Measurements from ENCODE around the gene PDGFC. TPM values are rescaled to one million over a fixed set of nuclear protein-coding genes. Genes with fewer than 3 reads are reported as not detected.

PDGFC gene
- polyA plus RNA-seq, 3 donors: 65.7 to 84.9 (median 77.7) TPM

GRCh38 chr4:156738766-156739165, 232.8 kb downstream of the PDGFC start:
- no peak for DNase-seq (ENCODE audit: extremely low read depth in 1 of 11, low read depth in 9 of 11, low spot score in 4 of 11)

GRCh38 chr4:156734965-156735895, 236.4 kb downstream of the PDGFC start:
- no peak for DNase-seq (ENCODE audit: extremely low read depth in 1 of 11, low read depth in 9 of 11, low spot score in 4 of 11)

- DNase-seq (ENCODE audit: extremely low read depth in 1 of 11, low read depth in 9 of 11, low spot score in 4 of 11): no peak
Measured at GRCh38 chr4:156733582-156733981, 238.0 kb downstream of the PDGFC start.

DNA sequence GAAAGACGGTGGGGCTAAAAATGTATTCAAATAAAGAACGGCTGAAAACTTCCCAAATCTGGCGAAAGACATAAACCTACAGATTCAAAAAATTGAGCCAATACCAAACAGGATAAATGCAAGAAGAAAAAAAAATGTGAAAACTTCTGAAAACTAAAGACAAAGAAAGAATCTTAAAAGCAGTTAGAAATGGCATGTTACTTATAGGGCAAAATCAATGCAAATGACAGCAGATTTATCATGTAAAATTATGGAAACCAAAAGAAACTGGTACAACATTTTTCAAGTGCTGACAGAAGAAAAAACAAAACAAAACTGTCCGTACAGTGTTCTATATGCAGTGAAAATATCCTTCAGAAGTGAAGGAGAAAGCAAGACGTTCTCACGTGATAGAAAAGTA, 239.0 kb downstream of the PDGFC start:
- DNase-seq (ENCODE audit: extremely low read depth in 1 of 11, low read depth in 9 of 11, low spot score in 4 of 11): no peak

- DNase-seq (ENCODE audit: extremely low read depth in 1 of 11, low read depth in 9 of 11, low spot score in 4 of 11): no peak
Measured at GRCh38 chr4:156729416-156729815, 242.2 kb downstream of the PDGFC start.

DNA sequence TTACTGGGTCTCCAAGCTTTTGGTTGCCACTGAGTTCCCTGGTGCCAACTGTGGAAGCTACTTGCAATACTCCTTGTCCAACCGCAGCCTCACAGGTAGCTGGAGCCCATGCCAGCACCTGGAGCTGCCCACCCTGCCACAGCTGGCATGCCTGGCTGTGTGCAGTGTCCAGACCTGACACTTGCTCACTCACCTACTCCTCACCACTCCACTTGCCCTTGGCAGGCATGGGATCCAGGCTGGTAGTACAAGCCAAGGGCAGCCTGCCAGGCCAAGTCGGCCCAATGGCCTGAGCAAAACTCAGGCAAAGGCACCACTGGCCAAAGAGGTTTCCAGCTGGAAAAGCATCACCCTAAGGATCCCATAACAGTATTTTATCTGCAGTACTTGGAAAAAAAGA, 246.3 kb downstream of the PDGFC start:
- DNase-seq (ENCODE audit: extremely low read depth in 1 of 11, low read depth in 9 of 11, low spot score in 4 of 11): no peak

- DNase-seq (ENCODE audit: extremely low read depth in 1 of 11, low read depth in 9 of 11, low spot score in 4 of 11): no peak
Measured at GRCh38 chr4:156723951-156724668, 247.5 kb downstream of the PDGFC start.

DNA sequence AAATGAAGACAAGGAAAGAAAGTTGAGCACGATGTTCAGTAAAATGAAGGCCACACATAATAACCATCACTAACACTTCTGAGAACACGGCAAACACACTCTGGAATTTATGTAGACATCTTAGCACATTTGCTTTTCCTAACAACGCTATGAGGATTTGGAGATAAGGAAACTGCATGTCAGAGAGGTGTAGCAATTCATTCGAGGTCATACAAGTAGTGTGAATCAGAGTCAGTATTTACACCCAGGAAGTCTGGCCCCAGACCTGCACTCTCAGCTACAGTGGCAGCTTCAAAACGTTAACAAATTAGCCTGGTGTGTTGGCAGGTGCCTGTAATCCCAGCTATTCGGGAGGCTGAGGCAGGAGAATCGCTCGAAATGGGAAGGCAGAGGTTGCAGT, 253.4 kb downstream of the PDGFC start:
- no peak for DNase-seq (ENCODE audit: extremely low read depth in 1 of 11, low read depth in 9 of 11, low spot score in 4 of 11)

DNA sequence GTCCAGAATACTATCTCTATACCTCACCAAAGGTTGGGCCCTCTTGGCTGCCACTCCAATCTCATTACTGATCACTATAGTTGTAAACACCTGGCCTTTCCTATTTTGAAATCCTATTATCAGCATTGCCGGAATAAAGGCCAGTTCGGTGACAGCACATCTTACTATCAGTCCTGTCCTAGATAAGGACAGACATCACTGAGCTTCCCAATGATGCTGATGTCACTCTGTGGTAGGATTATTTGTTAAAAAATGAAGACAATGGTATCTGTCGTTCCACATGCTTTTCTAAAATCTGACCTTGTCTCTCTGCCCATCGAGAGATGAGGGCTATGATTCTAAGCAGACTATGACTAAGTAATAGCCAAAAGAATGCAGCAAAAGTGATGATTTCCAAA, 260.4 kb downstream of the PDGFC start:
- DNase-seq (ENCODE audit: extremely low read depth in 1 of 11, low read depth in 9 of 11, low spot score in 4 of 11): no peak

Other genes with a start within 250 kb of the PDGFC start
- gene GLRB, start 104.4 kb upstream of the PDGFC start, polyA plus RNA-seq (ENCODE audit: insufficient read length in 3 of 3): 10 to 100 TPM; 13.0 to 16.5 (median 13.4) TPM
- 1 to 10 TPM in 2 of 3 donors, under 1 TPM in 1; 0.82 to 1.2 (median 1.1) TPM for gene GRIA2, start 248.9 kb upstream of the PDGFC start, polyA plus RNA-seq (ENCODE audit: insufficient read length in 3 of 3)

Data from renal cortex interstitium (tissue), 11 donors.